Fibroblast of peridontal ligament (primary cell): ENCODE data around the gene TBX4.
"Not testable (repeated sequence)": the region's sequence is repeated elsewhere in the genome, so short reads cannot be mapped to it uniquely, and the experiment has no call there.

ENCODE experiments used
- DNase-seq: peaks from one replicate; pipeline ENCODE4 v3.0.0-alpha.2; 2010; ENCODE audit errors: extremely low read depth

TBX4 gene

DNA sequence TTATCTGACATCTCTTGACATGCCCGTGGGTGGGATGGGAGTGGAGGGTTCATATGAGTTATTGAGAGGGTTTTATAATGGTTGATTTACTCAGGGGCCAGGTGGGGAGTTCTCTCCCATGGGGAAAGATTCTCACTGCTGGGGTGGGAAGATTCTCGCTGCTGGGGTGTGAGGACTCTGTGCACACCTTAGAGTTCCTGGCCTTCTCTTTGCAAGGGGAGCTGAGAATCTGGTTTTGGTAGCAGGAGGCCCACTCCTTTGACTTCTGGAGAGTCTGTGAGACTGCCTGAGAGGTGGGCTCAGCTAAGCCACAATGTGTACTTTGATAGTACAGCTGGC lies 31.5 kb downstream of the TBX4 start:
- no peak for DNase-seq

- no peak for DNase-seq
These were observed 32.0 kb downstream of the TBX4 start for GRCh38 chr17:61484174-61484573.

DNA sequence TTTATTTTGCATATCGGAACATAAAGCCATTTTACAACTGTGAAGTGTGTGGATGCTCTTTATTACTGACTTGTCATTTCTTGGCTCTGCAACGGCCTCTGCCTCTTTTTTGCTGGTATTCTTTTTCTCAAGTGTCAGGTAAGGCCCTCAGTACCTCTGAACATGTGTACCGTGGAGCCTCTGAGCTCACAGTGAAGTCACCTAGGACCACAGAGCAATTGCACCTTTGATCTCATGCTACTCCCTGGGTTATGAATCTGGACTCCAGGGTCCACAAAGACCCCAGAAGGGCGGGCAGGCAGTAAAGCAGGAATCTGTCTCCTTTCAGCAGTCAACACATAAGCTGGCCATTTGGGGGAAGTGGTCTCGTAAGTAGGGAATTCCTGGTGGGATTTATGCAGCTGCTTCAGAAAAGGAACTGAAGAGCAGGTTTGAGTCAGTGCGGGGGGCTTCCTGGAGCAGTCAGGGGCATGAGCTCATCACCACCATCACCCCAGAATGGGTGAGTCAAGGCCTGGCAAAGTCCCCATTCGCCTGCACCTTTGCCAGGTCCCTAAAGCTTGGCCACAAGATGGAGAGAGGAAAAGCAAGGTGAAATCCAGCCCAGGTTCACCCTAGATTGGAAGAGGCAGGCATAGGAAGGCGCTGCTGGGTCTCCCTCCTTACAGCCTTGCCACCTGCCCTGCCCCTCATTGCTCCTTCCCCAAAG lies 33.0 kb downstream of the TBX4 start:
- DNase-seq: no peak

- no peak for DNase-seq
These were observed 34.2 kb downstream of the TBX4 start for GRCh38 chr17:61486135-61487120.

DNA sequence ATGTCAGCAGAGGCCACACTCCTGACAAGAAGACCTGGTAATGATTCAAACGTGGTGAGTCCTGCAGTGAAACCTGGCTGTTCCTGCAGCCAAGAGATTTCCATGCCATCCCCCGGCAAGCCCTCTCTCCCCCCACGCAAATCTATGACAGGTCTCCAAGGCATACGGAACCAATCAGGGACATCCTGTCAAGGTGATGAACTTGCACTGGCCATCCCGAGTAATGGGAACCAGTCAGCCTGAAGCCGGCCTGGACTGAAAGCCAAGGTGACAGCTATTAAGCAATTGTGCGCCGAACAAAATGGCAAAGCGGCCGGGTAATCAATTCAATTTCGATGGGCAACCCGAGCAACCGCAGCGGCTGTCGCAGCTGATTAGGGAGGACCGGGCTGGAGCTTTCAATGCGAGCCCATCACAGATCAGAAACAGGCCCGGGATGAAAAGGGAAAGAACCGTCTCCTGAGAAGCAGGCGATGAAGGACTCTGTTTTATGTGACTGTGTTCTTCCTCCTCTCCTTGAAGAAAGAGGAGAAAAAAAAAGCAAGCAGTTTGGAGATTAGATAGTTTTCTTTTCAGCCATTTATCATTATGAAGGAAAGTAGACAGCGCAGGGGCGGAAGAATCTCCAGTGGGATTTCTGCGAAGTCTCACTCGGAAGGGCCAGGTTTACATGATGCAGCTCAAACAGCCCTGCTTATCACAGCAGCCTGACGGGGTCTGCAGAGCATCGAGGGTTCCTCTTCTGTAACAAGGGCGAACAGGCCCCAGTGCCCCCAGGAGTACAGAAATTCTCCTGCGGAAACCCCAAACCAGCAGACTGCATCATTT lies 35.2 kb downstream of the TBX4 start:
- no peak for DNase-seq

- no peak for DNase-seq
These were observed 35.9 kb downstream of the TBX4 start for GRCh38 chr17:61487989-61488595.

DNA sequence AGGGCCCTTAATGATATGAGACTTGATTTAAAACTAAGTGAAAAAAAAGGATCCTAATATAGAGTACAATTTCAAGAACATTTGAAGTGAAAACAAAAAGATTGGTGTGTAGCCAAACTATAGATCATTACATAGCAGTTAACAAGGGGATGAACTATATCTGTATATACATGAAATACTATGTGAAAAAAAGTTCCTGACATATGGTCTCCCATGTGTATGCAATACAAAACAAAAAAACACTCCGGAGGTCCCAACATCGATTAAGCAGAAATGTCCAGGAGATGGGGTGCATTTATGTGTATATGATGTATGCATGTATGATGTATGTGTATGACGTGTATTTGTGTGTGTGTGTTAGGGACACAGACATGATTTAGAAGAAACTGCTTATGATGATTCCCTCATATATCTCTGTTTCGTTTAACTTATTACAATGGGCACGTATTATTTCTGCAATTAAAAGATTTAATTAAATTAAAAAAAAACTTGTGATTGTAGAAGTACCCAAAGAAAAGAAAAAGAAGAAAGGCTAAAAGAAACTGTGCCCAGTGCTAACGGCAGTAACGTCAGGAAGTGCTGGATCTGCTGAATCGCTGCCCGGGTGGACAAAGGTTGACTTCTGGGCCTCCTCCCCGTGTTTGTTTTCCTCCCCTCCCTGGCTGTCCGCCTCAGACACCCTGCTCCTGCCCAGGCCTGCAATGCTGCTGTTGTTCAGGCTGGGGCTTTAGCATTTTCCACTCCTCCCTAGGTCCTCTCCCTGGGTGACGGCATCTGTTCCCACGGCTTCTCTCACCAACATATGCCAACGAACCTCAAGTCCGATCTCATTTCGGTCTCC lies 36.9 kb downstream of the TBX4 start:
- DNase-seq: no peak

DNA sequence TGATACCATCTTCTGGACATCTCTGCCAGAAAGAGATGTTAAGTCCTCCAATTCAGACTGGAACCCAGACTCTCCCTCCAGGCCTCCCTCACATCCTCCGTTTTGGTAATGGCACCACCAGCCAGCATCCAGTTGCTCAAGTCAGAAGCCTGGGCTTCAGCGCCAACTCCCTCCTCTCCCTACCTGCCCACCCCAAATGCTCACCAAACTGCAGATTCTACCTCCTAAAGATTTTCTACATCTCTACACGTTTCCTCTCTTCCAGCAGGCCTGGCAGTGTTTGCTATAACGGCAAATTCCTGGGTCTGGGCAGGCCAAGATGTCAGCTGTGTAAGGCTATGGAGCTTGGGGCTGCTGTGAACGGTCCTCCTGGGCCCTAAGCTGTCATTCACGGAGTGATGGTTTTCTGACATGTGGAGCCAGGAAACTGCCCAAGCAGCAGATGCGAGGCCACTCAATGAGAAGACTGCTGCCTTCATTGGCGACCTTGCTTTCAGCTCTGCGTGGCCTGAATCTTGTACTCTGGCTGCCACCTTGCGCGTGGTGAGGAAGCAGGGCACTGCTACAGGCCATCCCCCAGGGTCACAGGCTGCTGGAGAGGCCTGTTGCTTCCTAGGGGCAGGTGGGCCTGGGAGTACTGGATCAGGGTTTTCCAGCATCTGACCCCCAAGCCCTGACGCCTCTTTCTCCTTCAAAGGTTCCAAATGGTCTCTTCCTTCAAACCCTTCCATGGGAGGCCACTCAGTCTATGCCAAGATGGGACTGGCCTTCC lies 37.7 kb downstream of the TBX4 start:
- DNase-seq: no peak

DNA sequence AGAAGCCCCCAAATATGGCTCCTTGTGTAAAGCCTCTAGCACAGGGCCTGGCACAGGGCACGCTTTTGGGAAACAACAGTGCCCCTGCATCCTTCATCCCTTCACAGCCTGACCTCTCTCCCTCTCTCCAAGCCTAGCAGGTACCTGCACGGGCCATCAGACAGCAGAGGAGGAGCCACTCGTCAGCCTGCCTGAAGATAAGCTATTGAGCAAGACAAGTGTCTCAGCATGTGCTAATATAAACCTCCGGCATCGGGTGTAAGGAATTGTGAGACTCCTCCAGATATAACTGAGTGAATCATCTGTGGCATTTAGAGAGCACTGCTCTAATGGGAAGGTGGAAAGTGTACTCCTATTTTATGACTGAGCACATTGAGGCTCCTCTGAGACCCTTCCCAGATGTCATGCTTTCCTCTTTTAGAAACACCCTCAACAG lies 38.3 kb downstream of the TBX4 start:
- DNase-seq: peak; percentile 46

DNA sequence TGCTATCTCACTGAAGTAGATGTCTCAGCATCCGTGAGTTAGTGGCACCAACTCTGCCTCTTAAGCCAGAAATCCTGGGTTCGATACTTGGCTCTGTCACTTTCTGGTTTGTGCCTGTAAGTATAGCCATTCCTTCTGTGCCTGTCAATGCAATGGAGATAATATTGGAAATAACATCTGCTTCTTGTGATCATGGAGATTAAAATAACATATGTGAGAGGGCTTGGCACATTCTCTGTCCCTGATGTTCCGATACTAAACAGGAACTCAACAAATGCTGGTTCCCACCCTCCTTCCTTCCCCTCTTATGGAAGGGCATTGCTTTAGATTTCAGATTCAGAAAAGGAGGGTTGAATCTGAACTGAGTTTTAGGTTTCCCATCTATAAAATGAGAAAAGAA lies 39.8 kb downstream of the TBX4 start:
- DNase-seq: no peak

GRCh38 chr17:61492759-61493526 lies 40.7 kb downstream of the TBX4 start:
- DNase-seq: peak; percentile 67

GRCh38 chr17:61493830-61494324 lies 41.7 kb downstream of the TBX4 start:
- not testable (repeated sequence) for DNase-seq

- DNase-seq: no peak
These were observed 42.3 kb downstream of the TBX4 start for GRCh38 chr17:61494325-61495160.

- DNase-seq: peak; percentile 49
These were observed 43.1 kb downstream of the TBX4 start for GRCh38 chr17:61495161-61495857.

DNA sequence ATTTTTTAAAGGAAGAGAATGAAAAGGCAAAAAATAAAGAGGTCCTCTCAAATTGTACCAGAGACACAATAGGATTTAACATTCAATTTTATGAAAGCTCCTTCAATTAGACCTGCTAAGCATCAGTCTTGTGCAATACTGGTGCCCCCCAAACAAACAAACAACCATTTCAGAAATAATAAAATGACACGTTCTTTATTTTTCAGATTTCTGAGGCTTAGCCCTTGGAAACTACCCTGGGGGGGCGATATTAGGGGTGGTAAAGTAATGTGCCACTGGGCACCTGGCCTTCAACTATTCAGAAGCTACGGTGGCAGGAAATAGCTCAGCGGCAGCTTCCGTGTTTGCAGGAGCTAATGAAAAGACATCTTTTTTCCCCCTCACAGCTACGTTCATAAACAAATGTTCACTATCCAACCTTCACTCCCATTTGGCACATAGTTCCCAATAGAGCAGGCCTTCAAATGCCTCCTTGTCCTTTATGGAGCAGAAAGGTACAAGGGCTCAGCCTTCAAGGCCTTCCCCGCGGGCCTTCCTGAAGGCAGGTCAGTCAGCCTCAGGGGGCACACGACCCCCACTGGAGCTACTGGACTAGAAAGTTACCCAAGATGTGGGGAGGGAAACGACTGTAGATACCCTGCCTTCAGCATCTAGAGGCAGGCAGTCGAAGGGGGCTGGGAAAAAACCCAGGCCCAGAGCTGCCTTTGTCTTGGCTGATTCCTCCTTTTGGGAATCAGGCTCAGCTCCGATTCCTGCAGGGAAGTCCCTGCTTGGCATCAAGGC lies 44.1 kb downstream of the TBX4 start:
- no peak for DNase-seq

- no peak for DNase-seq
These were observed 44.9 kb downstream of the TBX4 start for GRCh38 chr17:61496957-61497653.
